Neural cell (in vitro differentiated cells): Measurements from ENCODE around the gene PI3. TPM values are rescaled to one million over a fixed set of nuclear protein-coding genes. Genes with fewer than 3 reads are reported as not detected.

ENCODE experiments used
- H2AFZ ChIP-seq: fragments of 200-600, 300-800 bp; sonication (generic), shearing (Covaris generic); 2 replicates; pipeline ENCODE4 v1.6.0; 2014; ENCODE audit warnings: low read depth, mild to moderate bottlenecking, antibody characterized with exemption, low read length, moderate library complexity
- H3F3A ChIP-seq: fragments of 200-600 bp; shearing (Covaris generic); 2 replicates; pipeline ENCODE4 v1.6.1; 2016; ENCODE audit warnings: mild to moderate bottlenecking, moderate library complexity, mixed read lengths, antibody characterized with exemption, low read length; ENCODE audit not compliant: insufficient read depth, poor library complexity, severe bottlenecking
- H3K27ac ChIP-seq: fragments of 200-600, 300-800 bp; sonication (generic), shearing (Covaris generic); 2 replicates; pipeline ENCODE4 v1.5.1; 2014; ENCODE audit warnings: mild to moderate bottlenecking, low read length, moderate library complexity
- H3K27me3 ChIP-seq: fragments of 300-800, 200-600 bp; sonication (generic), shearing (Covaris generic); 2 replicates; pipeline ENCODE4 v1.6.0; 2014; ENCODE audit warnings: mild to moderate bottlenecking, low read depth, low read length, moderate library complexity; ENCODE audit not compliant: insufficient read depth
- H3K36me3 ChIP-seq: fragments of 300-800, 200-600 bp; sonication (generic), shearing (Covaris generic); 2 replicates; pipeline ENCODE4 v1.5.1; 2014; ENCODE audit warnings: mild to moderate bottlenecking, antibody characterized with exemption, low read length, moderate library complexity; ENCODE audit not compliant: insufficient read depth
- H3K4me2 ChIP-seq: fragments of 300-800, 200-600 bp; sonication (generic), shearing (Covaris generic); 2 replicates; pipeline ENCODE4 v1.6.0; 2014; ENCODE audit warnings: mild to moderate bottlenecking, low read length
- H3K4me3 ChIP-seq: fragments of 300-800, 200-600 bp; sonication (generic), shearing (Covaris generic); 2 replicates; pipeline ENCODE4 v1.5.1; 2014; ENCODE audit warnings: mild to moderate bottlenecking, low read length, moderate library complexity
- H3K79me2 ChIP-seq: fragments of 200-600 bp; shearing (Covaris generic); replicated peaks from 2 replicates; pipeline ENCODE4 v1.6.0; 2014; ENCODE audit warnings: mild to moderate bottlenecking, low read length, moderate library complexity; ENCODE audit not compliant: insufficient read depth
- H3K9ac ChIP-seq: fragments of 300-800, 200-600 bp; sonication (generic), shearing (Covaris generic); 2 replicates; pipeline ENCODE4 v1.6.1; 2016; ENCODE audit warnings: mild to moderate bottlenecking, low read length, mixed read lengths
- H3K9me2 ChIP-seq: fragments of 200-600 bp; shearing (Covaris generic); 2 replicates; pipeline ENCODE4 v1.6.1; 2016; ENCODE audit warnings: mild to moderate bottlenecking, low read length, mixed read lengths; ENCODE audit not compliant: insufficient read depth
- H3K9me3 ChIP-seq: fragments of 200-600, 300-800 bp; sonication (generic), shearing (Covaris generic); 2 replicates; pipeline ENCODE4 v1.6.1; 2016; ENCODE audit warnings: mild to moderate bottlenecking, mixed run types, low read length, moderate library complexity, mixed read lengths
- H4K20me1 ChIP-seq: fragments of 200-600 bp; shearing (Covaris generic); 2 replicates; pipeline ENCODE4 v1.6.1; 2016; ENCODE audit warnings: mild to moderate bottlenecking, mixed run types; ENCODE audit not compliant: insufficient read depth
- CTCF ChIP-seq: fragments of 450-650 bp; IDR thresholded peaks from 2 replicates; pipeline ENCODE4 v1.5.1; 2014; ENCODE audit warnings: antibody characterized with exemption, mild to moderate bottlenecking, moderate library complexity; ENCODE audit not compliant: poor library complexity, severe bottlenecking
- EP300 ChIP-seq: fragments of 450-650 bp; conservative IDR thresholded peaks from 2 replicates; pipeline ENCODE4 v1.6.1; 2014; ENCODE audit warnings: antibody characterized with exemption, mild to moderate bottlenecking, moderate library complexity; ENCODE audit not compliant: poor library complexity, severe bottlenecking
- EZH2 ChIP-seq: fragments of 200-600, 300-800 bp; shearing (Covaris generic), sonication (generic); IDR thresholded peaks from 2 replicates; pipeline ENCODE4 v1.6.1; 2014; ENCODE audit warnings: antibody characterized with exemption, low read length, borderline replicate concordance, mild to moderate bottlenecking; ENCODE audit not compliant: insufficient read depth, poor library complexity, severe bottlenecking
- MXI1 ChIP-seq: fragments of 450-650 bp; conservative IDR thresholded peaks from 2 replicates; pipeline ENCODE4 v1.6.1; 2014; ENCODE audit warnings: antibody characterized with exemption, mild to moderate bottlenecking; ENCODE audit not compliant: poor library complexity, severe bottlenecking
- POLR2AphosphoS5 ChIP-seq: IDR thresholded peaks from 2 replicates; pipeline ENCODE4 v1.6.1; 2012
- RAD21 ChIP-seq: fragments of 450-650 bp; conservative IDR thresholded peaks from 2 replicates; pipeline ENCODE4 v1.6.1; 2014; ENCODE audit warnings: antibody characterized with exemption, mild to moderate bottlenecking, moderate library complexity
- REST ChIP-seq: IDR thresholded peaks from 2 replicates; pipeline ENCODE4 v1.6.1; 2012; ENCODE audit warnings: borderline replicate concordance
- SMC3 ChIP-seq: fragments of 450-650 bp; conservative IDR thresholded peaks from 2 replicates; pipeline ENCODE4 v1.6.1; 2014; ENCODE audit warnings: antibody characterized with exemption, mild to moderate bottlenecking, moderate library complexity; ENCODE audit not compliant: poor library complexity
- TAF1 ChIP-seq: IDR thresholded peaks from 2 replicates; pipeline ENCODE4 v1.6.1; 2012; ENCODE audit warnings: low read depth
- polyA plus RNA-seq: library from polyadenylated mRNA; depleted of rRNA; stranded (reverse); fragments of >200 nt; gene quantifications from 2 replicates; pipeline ENCODE4 v1.2.3, GENCODE V29; 2014

Gene PI3
- polyA plus RNA-seq, 1 donor from 2014 or later: 1.4 TPM

- TF ChIP-seq RAD21 (no peak), CTCF (no peak), MXI1 (no peak), REST (no peak), EZH2 (no peak), TAF1 (no peak)
Observed at GRCh38 chr20:45189067-45189609, 14.4 kb downstream of the PI3 start.

GRCh38 chr20:45189861-45190260 is 15.2 kb downstream of the PI3 start:
- Histone ChIP-seq H3K36me3 (no peaks in the 10 kb centered on the region), H3F3A (no peaks in the 10 kb centered on the region), H3K27me3 (no peaks in the 10 kb centered on the region), H3K27ac (no peak overlapping the region), H3K4me2 (no peak overlapping the region), H3K9ac (no peak overlapping the region), H2AFZ (no peak overlapping the region), H4K20me1 (no peaks in the 10 kb centered on the region), H3K9me2 (no peaks in the 10 kb centered on the region), H3K9me3 (no peaks in the 10 kb centered on the region), H3K4me3 (no peak overlapping the region), H3K79me2 (no peaks in the 10 kb centered on the region)
- TF ChIP-seq EZH2: no peak

More at GRCh38 chr20:45189067-45189609, 14.4 kb downstream of the PI3 start:
- Histone ChIP-seq H3K4me2 (no peak overlapping the region), H2AFZ (no peak overlapping the region), H4K20me1 (no peaks in the 10 kb centered on the region), H3K4me3 (no peak overlapping the region), H3K27me3 (no peaks in the 10 kb centered on the region), H3K79me2 (no peaks in the 10 kb centered on the region), H3K36me3 (no peaks in the 10 kb centered on the region), H3K9me2 (no peaks in the 10 kb centered on the region), H3K9ac (no peak overlapping the region), H3F3A (no peaks in the 10 kb centered on the region), H3K9me3 (no peaks in the 10 kb centered on the region), H3K27ac (no peak overlapping the region)

- no peaks in the 10 kb centered on the region for H3F3A ChIP-seq
- no peak overlapping the region for H3K4me2 ChIP-seq
- H3K36me3 ChIP-seq: no peaks in the 10 kb centered on the region
- no peaks in the 10 kb centered on the region for H3K27me3 ChIP-seq
- no peaks in the 10 kb centered on the region for H3K9me2 ChIP-seq
- no peaks in the 10 kb centered on the region for H3K9me3 ChIP-seq
- no peaks in the 10 kb centered on the region for H4K20me1 ChIP-seq
- no peak overlapping the region for H3K4me3 ChIP-seq
- no peak overlapping the region for H2AFZ ChIP-seq
- H3K9ac ChIP-seq: no peak overlapping the region
- TF ChIP-seq MXI1 (no peak), EZH2 (no peak), REST (no peak), EP300 (no peak), RAD21 (no peak), POLR2AphosphoS5 (no peak), SMC3 (no peak), TAF1 (no peak), CTCF (no peak)
- H3K27ac ChIP-seq: no peak overlapping the region
- H3K79me2 ChIP-seq: no peaks in the 10 kb centered on the region
Observed at GRCh38 chr20:45191926-45192325, 17.2 kb downstream of the PI3 start.
